ENCODE data around the gene PGAP6.
"Not testable (repeated sequence)": the region's sequence is repeated elsewhere in the genome, so short reads cannot be mapped to it uniquely, and the experiment has no call there.

DNA sequence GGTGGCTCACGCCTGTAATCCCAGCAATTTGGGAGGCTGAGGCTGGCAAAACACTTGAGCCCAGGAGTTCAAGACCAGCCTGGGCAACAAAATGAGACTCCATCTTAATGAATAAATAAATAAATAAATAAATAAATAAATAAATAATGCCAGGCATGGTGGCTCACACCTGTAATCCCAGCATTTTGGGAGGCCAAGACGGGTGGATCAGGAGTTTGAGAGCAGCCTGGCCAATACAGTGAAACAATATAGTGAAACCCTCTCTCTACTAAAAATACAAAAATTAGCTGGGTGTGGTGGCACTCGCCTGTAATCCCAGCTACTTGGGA is 33.4 kb upstream of the PGAP6 start:
- TF ChIP-seq EZH2 (IDR thresholded peaks at IDR 0.05; ENCODE audit: low read depth, low read length, severe bottlenecking); PHF8 (conservative IDR thresholded peaks at IDR 0.05; ENCODE audit: low read depth, low read length); POLR2A (IDR thresholded peaks at IDR 0.05; ENCODE audit: control extremely low read depth in 1 of 2, low read depth in 2 of 2, low read length in 2 of 2); SIX5 (IDR thresholded peaks at IDR 0.05; ENCODE audit: low read depth, low read length): not testable (repeated sequence)
- TF ChIP-seq, protein P1, sequence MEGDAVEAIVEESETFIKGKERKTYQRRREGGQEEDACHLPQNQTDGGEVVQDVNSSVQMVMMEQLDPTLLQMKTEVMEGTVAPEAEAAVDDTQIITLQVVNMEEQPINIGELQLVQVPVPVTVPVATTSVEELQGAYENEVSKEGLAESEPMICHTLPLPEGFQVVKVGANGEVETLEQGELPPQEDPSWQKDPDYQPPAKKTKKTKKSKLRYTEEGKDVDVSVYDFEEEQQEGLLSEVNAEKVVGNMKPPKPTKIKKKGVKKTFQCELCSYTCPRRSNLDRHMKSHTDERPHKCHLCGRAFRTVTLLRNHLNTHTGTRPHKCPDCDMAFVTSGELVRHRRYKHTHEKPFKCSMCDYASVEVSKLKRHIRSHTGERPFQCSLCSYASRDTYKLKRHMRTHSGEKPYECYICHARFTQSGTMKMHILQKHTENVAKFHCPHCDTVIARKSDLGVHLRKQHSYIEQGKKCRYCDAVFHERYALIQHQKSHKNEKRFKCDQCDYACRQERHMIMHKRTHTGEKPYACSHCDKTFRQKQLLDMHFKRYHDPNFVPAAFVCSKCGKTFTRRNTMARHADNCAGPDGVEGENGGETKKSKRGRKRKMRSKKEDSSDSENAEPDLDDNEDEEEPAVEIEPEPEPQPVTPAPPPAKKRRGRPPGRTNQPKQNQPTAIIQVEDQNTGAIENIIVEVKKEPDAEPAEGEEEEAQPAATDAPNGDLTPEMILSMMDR (IDR thresholded peaks at IDR 0.05; ENCODE audit: control extremely low read depth in 1 of 3, insufficient read depth in 1 of 3, low read depth in 1 of 3, low read length in 3 of 3), result not testable (repeated sequence)
- TF ChIP-seq, protein P2, sequence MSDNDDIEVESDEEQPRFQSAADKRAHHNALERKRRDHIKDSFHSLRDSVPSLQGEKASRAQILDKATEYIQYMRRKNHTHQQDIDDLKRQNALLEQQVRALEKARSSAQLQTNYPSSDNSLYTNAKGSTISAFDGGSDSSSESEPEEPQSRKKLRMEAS (IDR thresholded peaks at IDR 0.05), result not testable (repeated sequence)

Measured in H1 (cell line).